Raji (cell line): ENCODE measurements around the gene UVRAG.

Experiments used
- POLR2A ChIP-seq: IDR thresholded peaks from 2 replicates; pipeline ENCODE4 v1.6.1; 2011; ENCODE audit warnings: low read depth, low read length, control low read depth; ENCODE audit not compliant: insufficient read depth

The UVRAG gene

DNA sequence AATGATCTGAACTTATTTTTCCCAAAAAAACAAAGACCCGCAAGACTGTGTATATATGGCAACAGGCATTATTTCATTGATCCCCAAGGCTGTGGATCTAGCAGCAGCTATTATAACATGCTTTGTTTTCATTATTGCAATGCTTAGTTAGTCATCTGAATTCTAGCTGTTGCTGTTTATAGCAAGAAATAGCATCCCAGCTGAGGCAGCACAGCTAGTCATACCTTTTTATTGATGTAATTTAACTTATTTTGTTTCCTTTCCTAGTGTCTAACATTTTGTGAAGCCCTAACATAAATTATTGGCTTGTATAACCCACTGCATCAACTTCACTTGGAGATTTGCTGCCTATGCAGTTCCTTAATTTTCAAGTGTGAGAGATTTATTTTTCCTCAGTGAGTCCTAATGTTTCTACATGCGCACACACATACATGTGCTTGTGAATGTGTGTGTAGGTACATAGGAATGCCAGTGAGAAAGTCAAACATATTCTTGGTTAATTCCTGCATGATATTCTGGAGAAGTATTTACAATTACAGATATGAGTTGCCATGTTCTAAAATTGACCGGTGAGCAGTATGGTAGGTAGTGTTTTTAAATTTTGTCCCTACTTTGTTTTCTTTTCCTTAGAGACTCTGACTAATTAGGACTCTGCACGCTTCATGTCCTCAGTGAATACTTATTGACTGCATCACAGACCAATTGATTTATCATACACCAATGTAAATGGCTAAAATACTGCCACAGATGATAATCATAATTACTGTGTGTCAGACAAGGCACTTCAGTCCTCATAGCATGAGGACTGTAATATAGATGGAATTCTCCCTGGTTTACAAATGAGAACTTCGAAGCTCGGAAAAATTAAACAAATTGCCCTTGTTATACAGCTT is 272.0 kb downstream of the UVRAG start:
- TF ChIP-seq POLR2A: no peak

- no peak for TF ChIP-seq POLR2A
These were observed 272.7 kb downstream of the UVRAG start for GRCh38 chr11:76087749-76088148.

DNA sequence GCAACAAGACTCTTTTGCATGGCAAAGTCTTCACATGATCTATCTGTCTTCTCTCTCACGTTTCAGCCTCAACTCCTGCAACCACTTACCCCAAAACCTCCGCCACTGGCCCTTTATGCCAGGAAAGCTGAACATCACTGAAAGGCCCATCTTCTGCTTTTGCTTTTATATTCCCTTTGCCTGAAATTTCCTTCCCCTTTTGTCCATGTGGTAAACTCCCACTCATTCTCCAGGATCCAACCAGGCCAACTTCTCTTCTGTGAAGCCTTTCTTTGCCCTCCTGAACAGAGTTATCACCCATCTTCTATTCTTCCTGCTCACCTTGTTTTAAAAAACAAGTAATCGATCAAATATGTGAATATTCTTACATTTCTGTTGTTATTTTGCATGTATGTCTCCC is 273.5 kb downstream of the UVRAG start:
- TF ChIP-seq POLR2A: no peak

DNA sequence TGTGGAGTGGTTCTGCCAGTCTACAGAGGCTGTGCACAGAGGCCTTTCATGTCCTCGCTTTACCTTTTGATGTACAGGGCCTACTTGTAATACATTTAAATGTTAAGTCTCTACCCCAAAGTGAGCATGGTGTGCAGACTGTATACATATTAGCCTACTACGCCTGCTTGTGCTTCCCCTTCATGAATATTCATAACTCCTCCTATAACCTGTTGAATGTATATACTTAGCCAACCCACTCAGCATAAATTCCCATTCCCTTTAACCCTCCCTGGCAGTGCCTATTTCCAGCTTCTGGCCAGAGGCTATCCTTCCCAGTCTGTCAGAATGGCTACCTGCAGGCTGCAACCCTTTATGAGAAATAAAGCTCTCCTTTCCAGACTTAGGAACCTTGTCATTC is 275.2 kb downstream of the UVRAG start:
- no peak for TF ChIP-seq POLR2A

DNA sequence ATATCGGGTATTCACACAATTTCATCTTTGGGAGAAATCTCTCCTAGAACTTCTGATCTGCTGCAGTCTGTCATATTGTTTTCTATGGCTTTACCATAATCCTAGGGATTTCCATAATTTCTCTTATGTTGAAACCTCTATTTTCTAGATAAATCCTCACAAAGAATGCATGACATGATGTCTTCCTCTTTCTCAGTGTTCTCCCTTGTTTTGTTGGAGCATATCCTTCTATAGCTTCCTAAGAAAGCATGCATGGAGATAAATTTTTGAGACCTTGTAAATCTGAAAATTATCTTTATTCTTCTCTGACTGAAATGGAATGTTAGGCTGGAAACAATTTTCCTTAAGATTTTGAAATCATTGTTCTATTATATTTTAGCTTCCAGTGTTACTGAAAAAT is 275.8 kb downstream of the UVRAG start:
- no peak for TF ChIP-seq POLR2A

DNA sequence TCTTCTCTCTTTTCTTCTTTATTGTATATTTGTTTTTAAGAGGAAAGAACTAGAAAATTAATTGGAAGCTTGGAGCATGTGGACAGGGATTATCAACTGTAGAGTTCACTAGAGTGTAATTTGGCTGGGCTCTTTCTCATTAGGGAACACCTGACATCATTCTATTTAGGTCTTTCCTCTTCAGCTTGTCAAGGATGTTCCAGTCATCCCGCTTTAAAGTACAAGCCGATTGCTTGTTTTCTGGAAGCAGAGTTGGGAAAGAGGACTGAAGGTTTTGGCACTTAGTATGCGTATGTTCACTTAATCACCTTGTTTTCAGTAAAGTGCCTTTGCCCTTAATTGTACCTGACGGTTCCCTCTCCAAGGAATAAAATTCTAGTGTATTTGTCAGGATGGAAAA is 279.7 kb downstream of the UVRAG start:
- no peak for TF ChIP-seq POLR2A

DNA sequence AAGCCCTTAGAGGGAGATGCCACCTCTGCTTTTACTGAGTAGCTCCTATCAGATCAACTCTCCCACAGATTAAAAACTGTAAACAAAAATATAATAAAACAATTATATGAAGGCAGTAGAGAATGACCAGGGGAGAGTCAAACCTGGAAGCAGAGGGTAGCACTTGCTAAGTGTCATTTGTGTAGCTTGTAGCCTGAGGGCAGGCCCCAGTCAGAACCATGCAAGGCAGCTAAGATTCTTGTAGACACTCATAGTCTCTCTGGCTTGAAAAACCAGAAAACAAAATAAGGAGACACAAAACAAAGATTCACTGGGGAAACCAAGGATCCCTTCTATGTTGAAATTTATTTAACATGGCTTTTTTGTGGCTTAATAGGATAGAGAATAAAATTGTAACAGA is 280.9 kb downstream of the UVRAG start:
- no peak for TF ChIP-seq POLR2A

DNA sequence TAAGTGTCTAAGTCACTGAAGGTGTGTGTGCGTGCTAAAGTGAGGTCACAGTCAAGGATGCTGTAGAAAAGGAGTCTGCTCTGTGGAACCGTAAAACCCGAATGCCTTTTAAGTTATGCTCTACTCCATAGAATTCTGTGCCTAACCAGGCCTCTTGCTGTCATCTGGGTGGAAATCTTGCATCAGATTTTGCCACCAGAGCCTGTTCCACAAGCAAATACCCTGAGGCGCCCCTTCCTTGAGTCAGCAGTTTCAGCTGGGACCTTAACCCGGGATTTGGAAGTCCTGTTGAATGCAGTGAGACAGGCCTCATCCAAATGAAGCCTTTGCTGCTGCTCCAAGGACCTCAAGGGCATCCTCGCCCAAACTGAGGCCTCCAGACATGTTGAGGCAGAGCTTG is 281.5 kb downstream of the UVRAG start:
- TF ChIP-seq POLR2A: no peak

- TF ChIP-seq POLR2A: no peak
These were observed 287.8 kb downstream of the UVRAG start for GRCh38 chr11:76102802-76103201.

DNA sequence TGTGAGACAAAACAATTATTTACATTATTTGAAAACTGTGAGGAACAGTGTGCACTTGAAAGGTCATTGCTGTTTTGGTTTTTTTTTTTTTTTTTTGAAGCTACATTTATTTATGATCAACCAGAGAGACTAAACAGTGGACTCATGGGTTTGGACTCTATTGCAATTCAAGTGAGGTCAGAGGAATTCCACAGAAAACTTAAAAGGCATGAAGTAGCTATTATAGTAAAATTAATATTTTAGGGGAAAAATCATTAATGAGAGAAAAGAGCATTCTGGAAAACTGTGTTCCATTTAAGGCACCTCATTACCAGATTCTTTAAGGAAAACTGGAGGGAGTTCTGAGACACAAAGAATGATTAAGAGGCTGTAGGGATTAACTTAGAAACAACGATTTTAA is 288.4 kb downstream of the UVRAG start:
- no peak for TF ChIP-seq POLR2A

- no peak for TF ChIP-seq POLR2A
These were observed 289.3 kb downstream of the UVRAG start for GRCh38 chr11:76104285-76104684.

- TF ChIP-seq POLR2A: no peak
These were observed 290.6 kb downstream of the UVRAG start for GRCh38 chr11:76105637-76106036.

DNA sequence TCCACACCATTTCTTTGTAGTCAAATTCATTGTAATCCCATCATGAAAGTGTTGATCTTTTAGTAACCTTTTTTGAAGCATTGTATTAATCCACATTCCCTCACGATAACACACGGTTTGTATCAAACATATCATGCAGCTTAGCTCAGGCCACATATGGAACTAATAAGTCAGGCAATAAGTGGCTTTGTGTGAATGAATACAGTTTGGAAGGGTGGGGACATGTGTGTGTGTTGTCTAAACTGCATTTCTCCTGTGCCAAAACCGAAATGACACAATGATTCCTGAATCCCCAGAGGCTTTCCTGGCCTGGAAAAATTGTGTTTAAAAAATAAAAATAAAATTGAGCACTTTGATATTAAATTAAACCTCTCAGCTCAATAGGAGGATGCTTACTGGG is 293.0 kb downstream of the UVRAG start:
- TF ChIP-seq POLR2A: no peak

DNA sequence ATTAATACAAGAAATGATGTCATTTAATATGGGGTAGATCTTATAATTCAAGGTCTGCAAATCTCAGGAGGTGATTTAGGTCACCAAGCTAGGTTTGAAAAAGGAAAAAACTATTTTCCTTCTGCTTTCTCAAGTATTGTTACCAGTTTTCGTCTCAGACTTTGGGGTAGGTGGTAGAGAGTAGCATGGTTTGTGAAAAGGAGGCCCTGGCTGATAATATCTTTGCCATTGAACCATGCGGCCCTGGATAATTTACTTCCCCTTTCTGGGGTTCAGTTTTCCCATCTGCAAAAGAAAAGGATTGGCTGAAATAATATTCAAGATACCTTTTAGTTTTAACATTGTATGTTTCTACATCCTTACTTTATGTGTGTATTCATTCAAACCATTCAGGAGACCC is 299.2 kb downstream of the UVRAG start:
- no peak for TF ChIP-seq POLR2A

GRCh38 chr11:76115555-76115954 is 300.5 kb downstream of the UVRAG start:
- no peak for TF ChIP-seq POLR2A

DNA sequence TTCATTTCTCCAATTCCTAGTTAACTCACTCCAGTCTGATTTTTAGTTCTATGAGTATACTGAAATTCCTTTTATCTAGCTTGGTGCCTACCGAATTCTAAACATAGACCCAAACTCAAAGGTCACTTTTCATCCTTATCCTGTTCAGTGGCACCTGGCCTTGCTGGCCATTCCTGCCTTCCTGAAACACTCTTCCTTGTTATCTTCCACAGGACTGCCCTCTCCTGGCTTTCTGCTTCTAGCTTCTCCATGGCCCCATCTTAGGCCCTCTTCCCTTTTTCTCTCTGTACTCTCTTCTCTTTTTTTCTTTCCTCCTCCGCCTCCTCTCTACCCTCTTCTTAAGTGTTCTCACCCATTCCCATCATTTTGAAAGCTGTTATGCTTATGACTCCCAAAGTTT is 304.0 kb downstream of the UVRAG start:
- TF ChIP-seq POLR2A: no peak

- no peak for TF ChIP-seq POLR2A
These were observed 304.8 kb downstream of the UVRAG start for GRCh38 chr11:76119779-76120178.
